Sciatic nerve (tissue), 2 donors: ENCODE measurements around the gene ZMYM1. TPM values are rescaled to one million over a fixed set of nuclear protein-coding genes. Genes with fewer than 3 reads are reported as not detected.
"Not testable (repeated sequence)": the region's sequence is repeated elsewhere in the genome, so short reads cannot be mapped to it uniquely, and the experiment has no call there.

Experiments used
- ATAC-seq: fragments of 200-7000 bp; cut with Tn5 transposase; one replicate; pipeline ENCODE4 v1.9.1; 2020; ENCODE audit warnings: mild to moderate bottlenecking, moderate library complexity
- DNase-seq: peaks from one replicate; pipeline ENCODE4 v3.0.0-alpha.2; 2020; ENCODE audit warnings: low spot score
- intact Hi-C: fragments of 100-400 bp; cut with DNase I; formaldehyde crosslinking; loops from one replicate; pipeline ENCODE4 v1.14.2; 2022
- total RNA-seq: library from RNA; stranded (reverse); fragmentation: NEBNext Ultra II Directional; extraction: Animal tissue kit (Norgen Biotek cat#: 25700); gene quantifications from one replicate; pipeline ENCODE4 v1.2.1, GENCODE V29; 2021
- donor health status: DM: no; HTN: no; CAD: no.
- donor health status: DM: no; HTN: no; CAD: no.

ZMYM1 gene
- total RNA-seq, 1 donor from 2014 or later: 18.2 TPM

DNA sequence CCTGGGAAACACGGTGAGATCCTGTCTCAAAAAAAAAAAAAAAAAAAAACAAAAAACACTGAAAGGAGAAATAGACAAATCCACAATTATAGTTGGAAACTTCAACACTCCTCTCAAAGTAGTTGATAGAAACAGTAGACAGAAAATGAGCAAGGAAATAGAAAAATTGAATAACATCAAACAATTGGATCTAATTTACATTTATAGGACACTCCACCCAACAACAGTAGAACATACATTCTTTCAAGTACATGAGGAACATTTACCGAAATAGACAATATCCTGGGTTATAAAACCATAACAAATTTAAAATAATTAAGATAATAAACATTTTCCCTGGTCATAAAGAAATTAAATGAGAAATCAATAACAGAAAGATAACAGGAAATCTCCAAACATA is 14.9 kb upstream of the ZMYM1 start:
- intact Hi-C loops: no loop called here
- no peak for DNase-seq
- no peak for ATAC-seq

DNA sequence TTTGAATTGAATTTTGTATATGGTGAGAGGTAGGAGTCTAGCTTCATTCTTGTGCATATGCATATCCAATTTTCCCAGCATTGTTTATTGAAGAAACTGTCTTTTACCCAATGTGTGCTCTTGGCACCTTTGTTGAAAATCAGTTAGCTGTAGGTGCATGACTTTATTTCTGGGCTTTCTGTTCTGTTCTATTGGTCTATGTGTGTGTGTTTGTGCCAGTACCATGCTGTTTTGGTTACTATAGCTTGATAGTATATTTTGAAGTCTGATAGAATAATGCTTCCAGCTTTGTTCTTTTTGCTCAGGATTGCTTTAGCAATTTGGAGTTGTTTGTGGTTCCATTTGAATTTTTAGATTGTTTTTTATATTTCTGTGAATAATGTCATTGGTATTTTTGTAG is 9.4 kb upstream of the ZMYM1 start:
- no peak for DNase-seq
- ATAC-seq: no peak
- intact Hi-C loops: no loop called here

DNA sequence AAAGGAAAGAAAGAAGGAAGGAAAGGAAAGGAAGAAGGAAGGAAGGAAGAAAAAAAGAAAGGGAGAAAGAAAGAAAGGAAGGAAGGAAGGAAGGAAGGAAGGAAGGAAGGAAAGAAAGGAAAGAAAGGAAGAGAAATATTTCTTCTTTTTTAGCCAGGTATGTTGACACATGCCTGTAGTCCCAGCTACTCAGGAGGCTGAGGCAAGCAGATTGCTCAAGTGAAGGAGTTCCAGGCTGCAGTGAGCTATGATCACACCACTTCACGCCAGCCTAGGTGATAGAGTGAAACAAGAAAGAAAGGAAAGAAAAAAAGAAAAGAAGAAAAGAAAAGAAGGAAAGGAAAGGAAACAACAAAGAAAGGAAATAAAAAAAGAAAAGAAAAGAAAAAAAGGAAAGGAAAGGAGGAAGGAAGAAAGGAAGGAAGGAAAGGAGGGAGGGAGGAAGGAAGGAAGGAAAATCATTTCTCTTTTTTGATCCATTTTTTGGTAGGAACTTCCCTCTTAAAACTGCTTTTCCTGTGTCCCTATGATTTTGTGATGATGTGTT is 5.8 kb upstream of the ZMYM1 start:
- DNase-seq (no peak), ATAC-seq (no peak)
- intact Hi-C loops: no loop called here

- intact Hi-C loops, ATAC-seq, DNase-seq: not testable (repeated sequence)
Measured at GRCh38 chr1:35076426-35076825, 2.8 kb upstream of the ZMYM1 start.

GRCh38 chr1:35080171-35080854 is 1.1 kb downstream of the ZMYM1 start:
- no peak for ATAC-seq
- DNase-seq: no peak

GRCh38 chr1:35085421-35085820 is 6.2 kb downstream of the ZMYM1 start:
- ATAC-seq: no peak
- intact Hi-C loops: no loop called here
- no peak for DNase-seq

More at GRCh38 chr1:35080171-35080854, 1.1 kb downstream of the ZMYM1 start:
- intact Hi-C loops: loop anchor here (1.0 kb wide), 1 partner anchor 27 kb away; no protein-coding TSS in a partner anchor

DNA sequence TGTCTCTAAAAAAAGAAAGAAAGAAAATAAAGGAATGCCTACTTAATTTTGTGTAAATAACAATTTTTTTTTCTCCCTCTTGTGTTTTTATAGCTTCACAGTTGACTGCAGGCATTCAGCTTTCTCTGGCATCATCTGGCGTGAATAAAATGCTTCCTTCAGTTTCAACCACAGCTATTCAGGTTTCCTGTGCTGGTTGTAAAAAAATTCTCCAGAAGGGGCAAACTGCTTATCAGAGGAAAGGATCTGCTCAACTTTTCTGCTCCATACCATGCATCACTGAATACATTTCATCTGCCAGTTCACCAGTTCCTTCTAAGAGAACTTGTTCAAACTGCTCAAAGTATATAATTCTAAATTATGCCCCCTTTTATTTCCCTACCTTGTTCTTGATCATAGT is 18.0 kb downstream of the ZMYM1 start:
- ATAC-seq (no peak), DNase-seq (no peak)
- intact Hi-C loops: no loop called here

DNA sequence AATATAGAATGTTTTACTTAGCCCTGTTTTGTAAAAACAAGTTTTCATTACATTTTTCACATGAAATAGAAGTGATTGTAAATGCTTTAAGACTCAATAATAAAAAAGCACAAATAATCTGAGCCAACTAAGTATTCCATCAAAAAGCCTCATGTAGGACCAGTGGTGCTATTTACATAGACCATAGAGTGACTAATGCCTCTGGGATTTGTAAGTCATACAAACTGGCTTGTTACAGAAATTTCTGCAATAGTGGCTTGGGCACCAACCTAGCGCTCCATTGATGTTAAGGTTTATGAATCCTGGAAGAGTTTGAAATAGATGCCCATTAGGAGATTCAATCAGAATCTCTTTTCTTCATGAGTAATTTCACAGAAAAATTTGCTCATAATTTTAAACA is 31.9 kb downstream of the ZMYM1 start:
- intact Hi-C loops: no loop called here
- no peak for ATAC-seq

GRCh38 chr1:35112668-35113067 is 33.5 kb downstream of the ZMYM1 start:
- intact Hi-C loops: no loop called here
- ATAC-seq (no peak), DNase-seq (no peak)

More for the DNA sequence above, 31.9 kb downstream of the ZMYM1 start:
- DNase-seq: no peak

DNA sequence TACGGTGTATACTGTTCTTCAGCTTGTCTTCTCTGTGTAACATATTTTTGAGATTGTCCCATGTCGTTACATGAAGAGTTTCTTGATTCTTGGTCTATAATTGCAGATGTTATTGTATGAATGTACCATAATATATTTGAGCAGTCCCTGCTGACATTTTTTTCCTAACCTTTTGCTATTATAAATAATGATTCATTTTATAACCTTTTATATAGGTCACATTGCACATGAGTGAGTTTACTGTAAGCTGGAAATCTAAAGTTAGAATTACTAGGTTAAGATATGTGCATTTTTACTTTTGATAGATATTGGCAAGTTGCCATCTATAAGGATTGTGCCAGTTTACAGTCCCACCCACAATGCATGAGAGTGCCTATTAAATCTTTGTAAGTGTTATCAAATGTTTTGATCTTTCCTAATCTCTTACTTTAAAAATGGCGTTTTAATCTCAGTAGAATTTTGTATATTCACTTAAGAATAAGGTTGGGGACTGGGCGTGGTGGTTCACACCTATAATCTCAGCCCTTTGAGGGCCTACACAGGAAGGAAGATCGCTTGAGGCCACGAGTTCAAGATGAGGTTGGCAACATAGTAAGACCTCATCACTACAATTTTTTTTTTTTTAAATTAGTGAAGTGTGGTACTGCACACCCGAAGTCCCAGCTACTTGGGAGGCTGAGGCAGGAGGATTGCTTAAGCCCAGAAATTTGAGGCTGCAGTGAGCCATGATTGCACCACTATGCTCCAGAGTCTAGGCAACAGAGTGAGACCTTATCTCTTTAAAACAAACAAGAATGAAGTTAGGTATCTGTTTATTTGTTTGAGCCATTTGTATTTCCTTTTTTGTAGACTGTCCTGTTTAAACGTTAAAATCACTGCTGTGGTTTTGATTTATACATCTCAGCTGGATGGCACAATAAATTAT is 36.5 kb downstream of the ZMYM1 start:
- ATAC-seq (no peak), DNase-seq (no peak)
- intact Hi-C loops: no loop called here

- ATAC-seq: peak; percentile 49
- intact Hi-C loops: no loop called here
- no peak for DNase-seq
Measured at GRCh38 chr1:35120458-35121133, 41.4 kb downstream of the ZMYM1 start.

DNA sequence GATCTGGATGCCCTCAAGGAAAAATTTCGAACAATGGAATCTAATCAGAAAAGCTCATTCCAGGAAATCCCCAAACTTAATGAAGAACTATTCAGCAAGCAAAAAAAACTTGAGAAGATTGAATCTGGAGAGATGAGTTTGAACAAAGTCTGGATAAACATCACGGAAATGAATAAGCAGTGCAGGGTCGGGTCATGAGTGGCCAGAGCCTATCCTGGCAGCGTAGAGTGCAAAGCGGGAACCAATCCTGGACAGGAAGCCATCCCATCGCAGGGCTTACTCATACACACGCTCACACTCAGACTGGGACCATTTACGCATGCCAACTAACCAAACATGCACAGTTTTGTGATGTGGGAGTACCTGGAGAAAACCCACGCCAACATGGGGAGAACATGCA is 43.1 kb downstream of the ZMYM1 start:
- intact Hi-C loops: no loop called here
- ATAC-seq (no peak), DNase-seq (no peak)

- intact Hi-C loops: no loop called here
- DNase-seq (no peak), ATAC-seq (no peak)
Measured at GRCh38 chr1:35126546-35126945, 47.4 kb downstream of the ZMYM1 start.

GRCh38 chr1:35129080-35129479 is 49.9 kb downstream of the ZMYM1 start:
- intact Hi-C loops: no loop called here
- ATAC-seq (no peak), DNase-seq (no peak)

- DNase-seq (no peak), ATAC-seq (no peak)
- intact Hi-C loops: no loop called here
Measured at GRCh38 chr1:35136780-35137179, 57.6 kb downstream of the ZMYM1 start.

GRCh38 chr1:35137590-35137989 is 58.4 kb downstream of the ZMYM1 start:
- ATAC-seq, DNase-seq, intact Hi-C loops: not testable (repeated sequence)

DNA sequence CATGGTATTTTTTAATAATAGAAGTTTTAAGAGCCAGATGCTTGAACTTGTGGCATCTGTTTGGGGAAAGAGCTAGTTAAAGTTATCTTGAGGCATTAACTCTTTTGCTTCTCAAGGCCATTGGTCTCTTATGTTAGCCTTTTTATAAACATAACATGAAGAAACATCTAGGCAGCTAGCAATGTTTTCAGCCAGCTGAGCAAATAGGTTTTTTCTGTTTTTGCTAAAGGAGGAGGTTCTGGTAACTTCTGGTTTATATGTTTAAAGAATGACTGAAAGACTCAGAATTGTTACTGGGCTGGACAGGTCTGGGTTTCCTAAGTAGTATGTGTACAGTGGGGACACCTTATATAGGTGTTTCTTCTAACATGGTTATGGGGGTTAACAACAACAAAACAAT is 63.1 kb downstream of the ZMYM1 start:
- DNase-seq, intact Hi-C loops, ATAC-seq: not testable (repeated sequence)

- intact Hi-C loops, ATAC-seq, DNase-seq: not testable (repeated sequence)
Measured at GRCh38 chr1:35142728-35143127, 63.5 kb downstream of the ZMYM1 start.
